Retinal pigment epithelial cell (primary cell): ENCODE data around the gene HAUS1.

Experiments
- DNase-seq: peaks from one replicate; pipeline ENCODE4 v3.0.0-alpha.2; 2010; ENCODE audit warnings: low read depth
- H3K4me3 ChIP-seq: 2 replicates; pipeline ENCODE4 v1.5.1; 2011; ENCODE audit warnings: mild to moderate bottlenecking, low read length, control low read depth, moderate library complexity
- CTCF ChIP-seq: conservative IDR thresholded peaks from 2 replicates; pipeline ENCODE4 v1.5.1; 2011; ENCODE audit warnings: low read depth, low read length, control low read depth, inconsistent platforms

The HAUS1 gene

GRCh38 chr18:46062781-46063180, 41.4 kb upstream of the HAUS1 start:
- no peak for DNase-seq
- TF ChIP-seq CTCF = no peak
- H3K4me3 ChIP-seq = no peak overlapping the region

GRCh38 chr18:46067438-46068007, 36.7 kb upstream of the HAUS1 start:
- no peak for TF ChIP-seq CTCF
- DNase-seq = no peak
- H3K4me3 ChIP-seq = no peak overlapping the region

DNA sequence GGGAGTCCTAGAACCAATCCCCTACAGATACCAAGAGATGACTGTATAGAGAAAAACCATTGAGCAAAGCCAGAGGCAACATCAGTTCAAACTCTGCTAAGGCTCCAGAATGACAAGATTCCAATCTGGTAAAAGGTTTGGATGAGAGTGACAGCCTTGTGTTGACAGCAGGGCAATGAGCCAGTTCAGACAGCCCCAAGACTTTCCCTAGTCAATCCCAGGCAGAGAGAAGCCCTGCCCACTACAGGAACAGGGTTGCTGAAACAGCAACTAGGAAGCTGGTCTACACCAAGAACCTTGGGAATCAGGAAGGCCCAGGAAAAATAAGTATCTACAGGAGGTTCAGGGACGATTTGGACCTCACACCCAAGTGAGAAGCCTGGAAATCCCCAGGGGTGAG, 35.4 kb upstream of the HAUS1 start:
- H3K4me3 ChIP-seq = no peak overlapping the region

GRCh38 chr18:46069524-46069923, 34.7 kb upstream of the HAUS1 start:
- TF ChIP-seq CTCF = no peak
- no peak overlapping the region for H3K4me3 ChIP-seq
- DNase-seq = no peak

More for the DNA sequence above, 35.4 kb upstream of the HAUS1 start:
- no peak for TF ChIP-seq CTCF
- no peak for DNase-seq

GRCh38 chr18:46070232-46070631, 34.0 kb upstream of the HAUS1 start:
- no peak for DNase-seq
- TF ChIP-seq CTCF = no peak

DNA sequence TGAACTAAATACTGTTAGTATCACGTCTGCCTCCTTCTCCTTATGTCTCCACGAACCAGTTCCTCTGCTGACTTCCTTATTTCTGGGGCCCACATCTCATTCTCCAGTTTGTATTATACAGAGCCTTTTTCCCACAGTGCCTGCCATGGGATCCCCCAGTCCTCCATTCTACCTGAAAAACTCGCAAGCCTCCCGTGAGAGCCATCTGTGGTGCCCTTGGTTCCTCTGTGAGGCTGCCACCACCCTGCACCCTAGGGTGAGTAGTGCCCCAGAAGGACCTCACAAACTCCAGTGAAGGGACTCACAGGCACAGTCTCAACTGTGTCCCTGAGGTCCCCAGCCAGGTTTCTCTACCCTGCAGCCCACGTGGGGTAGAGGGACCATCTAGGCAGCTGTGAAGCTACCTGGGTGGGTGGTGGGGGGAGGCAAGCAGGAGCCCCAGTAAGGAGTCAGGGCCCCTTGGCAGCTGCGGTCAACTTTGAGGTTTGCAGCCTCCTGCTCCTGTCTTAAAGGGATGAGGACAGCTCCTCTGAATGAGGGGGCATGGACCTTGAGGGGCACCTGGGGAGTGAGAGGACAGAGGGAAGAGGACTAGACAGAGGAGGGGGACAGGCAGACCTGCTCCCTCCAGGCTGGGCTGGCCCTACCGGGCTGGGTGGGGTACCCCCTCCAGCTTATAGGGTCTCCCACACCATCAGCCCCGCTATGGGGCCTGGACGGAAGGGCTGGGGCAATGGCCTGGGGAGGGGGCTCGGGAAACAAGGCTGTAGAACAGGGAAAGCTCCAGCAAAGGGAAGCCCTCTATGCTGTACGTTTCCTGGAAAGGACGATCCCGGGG, 33.2 kb upstream of the HAUS1 start:
- H3K4me3 ChIP-seq = peak overlapping the region; percentile 61
- TF ChIP-seq CTCF = no peak
- DNase-seq = no peak

More at GRCh38 chr18:46070232-46070631, 34.0 kb upstream of the HAUS1 start:
- no peak overlapping the region for H3K4me3 ChIP-seq
